ENCODE results near the gene FHIT.
"Not testable (repeated sequence)": the region's sequence is repeated elsewhere in the genome, so short reads cannot be mapped to it uniquely, and the experiment has no call there.

FHIT gene

DNA sequence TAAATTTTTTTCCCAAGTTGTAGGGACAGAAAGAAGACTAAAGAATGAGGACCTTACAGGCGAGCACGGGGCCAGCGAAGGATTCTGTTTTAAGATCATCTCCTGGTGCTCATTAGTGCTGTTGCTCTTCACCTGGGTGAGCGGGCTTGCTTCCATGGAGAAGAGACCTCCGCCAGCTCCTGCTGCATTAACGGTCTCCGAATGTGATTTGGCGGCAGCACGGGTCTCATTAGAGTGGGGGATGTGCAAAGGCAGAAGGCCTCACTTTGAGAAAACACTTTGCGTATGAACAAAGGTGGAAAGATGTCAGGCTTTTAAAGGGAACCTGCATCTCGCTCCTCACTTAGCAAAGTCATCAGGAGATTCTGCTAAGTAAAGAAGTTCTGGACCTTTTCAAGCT lies 1448.0 kb downstream of the FHIT start:
- DNase-seq: no peak

DNA sequence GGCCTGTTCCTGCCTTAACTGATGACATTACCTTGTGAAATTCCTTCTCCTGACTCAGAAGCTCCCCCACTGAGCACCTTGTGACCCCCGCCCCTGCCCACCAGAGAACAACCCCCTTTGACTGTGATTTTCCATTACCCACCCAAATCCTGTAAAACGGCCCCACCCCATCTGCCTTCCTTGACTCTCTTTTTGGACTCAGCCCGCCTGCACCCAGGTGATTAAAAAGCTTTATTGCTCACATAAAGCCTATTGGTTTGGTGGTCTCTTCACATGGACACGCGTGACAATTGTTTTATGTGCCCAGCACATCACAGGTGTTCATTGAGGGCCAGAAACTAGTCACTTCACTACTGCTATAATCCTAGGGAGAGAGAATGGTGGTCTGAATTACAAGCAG lies 1448.8 kb downstream of the FHIT start:
- DNase-seq: not testable (repeated sequence)

DNA sequence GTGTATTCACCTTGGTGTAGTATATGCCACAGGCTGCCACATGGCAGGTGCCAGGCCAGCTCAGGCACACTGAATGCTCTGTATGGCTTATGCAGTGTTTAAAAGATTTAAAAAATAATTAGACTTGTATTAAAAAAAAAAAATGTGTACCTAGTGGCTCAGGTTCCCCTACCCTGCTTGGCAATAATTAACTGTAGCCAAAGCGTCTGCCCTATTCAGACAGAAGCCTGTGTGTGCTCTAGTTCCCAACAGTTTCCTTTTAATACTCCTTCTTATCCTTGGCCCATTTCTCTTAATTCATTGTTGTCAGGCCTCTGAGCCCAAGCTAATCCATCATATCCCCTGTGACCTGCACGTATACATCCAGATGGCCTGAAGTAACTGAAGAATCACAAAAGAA lies 1449.2 kb downstream of the FHIT start:
- no peak for DNase-seq

DNA sequence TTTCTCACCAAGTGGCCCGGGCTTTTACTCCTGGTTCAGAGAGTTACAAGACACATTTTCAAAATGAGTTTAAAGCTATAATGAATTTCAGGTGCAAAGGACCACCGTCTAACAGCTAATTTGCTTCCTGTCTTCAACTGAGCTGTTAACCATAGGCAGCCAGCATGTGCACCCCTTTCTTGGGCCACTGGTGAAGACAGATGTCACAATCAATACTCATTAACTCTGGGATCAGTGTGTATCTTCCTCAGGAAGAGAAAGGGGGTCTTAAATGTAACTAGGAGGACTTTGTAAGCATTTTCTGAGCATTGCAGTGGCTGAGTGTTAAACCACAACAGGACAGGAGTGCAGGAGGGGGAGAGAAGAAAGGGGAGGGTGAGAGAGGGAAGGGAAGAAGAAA lies 1450.8 kb downstream of the FHIT start:
- DNase-seq: no peak

DNA sequence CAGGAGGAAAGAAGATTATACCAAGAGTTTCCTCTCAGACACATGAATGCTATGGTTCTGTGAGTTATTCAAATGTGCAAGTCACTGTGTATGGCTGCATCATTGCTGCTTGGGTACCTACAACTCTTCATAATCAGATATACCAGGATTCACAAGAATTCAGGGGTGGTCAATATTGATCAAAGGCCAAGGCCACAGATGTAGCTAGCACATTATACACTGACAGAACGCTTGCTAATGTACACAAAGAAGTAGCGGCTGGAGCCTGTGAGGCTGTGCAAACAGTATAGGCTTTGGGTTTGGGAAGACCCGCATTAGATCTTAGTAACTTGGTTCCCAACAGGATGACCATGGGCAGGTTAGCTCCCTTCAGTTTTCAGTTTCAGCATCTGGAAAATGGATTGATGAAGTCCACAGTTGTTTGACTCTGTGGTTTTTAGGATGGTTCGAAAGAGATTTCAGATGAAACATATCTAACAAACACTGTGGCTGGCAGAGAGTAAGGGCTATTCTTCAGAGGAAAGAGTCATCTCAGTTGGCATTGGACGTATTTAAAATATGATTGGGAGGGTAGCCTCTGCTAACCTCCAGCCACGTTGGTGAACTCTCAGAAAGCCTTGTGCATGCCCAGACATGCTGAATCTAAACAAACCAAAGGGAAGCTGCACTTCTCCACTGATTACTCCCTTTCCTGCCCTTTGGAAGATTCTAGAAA lies 1452.7 kb downstream of the FHIT start:
- DNase-seq: no peak

DNA sequence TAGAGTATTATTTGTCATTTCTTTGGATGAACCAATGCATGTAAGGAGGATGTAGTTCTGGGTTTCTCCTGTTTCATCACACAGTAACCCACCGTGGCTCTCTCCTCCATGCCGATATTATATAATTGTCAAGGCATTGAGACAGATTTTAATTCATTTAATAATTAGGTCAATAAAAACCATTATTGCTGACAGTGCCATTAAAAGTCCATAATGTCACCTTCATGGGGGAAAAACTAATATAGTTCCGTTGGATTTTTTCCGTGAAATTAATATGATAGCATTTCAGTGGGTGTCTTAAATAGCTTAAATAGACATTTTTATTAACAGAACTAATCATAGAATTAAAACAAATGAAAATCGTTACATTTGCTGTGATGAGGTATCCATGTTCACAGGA lies 1453.7 kb downstream of the FHIT start:
- DNase-seq: no peak

DNA sequence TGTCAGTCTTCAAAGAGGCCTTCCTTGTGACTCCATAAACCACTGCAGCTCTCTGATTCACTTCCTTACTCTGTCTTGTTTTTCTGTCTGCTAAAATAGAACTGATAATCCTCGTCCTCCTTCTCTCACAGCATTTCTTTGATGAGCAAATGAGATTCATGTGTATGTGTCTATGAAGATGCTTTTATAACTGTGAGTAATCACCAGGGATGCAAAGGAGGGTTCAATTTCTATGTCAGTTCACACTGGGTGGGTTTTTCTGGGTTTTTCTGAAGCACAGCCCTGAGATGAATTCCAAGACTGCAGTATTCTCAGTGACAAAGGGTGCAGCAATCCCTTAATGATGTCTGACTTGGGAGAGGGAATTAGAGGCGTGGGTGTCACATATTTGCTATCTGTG lies 1454.8 kb downstream of the FHIT start:
- DNase-seq: no peak

DNA sequence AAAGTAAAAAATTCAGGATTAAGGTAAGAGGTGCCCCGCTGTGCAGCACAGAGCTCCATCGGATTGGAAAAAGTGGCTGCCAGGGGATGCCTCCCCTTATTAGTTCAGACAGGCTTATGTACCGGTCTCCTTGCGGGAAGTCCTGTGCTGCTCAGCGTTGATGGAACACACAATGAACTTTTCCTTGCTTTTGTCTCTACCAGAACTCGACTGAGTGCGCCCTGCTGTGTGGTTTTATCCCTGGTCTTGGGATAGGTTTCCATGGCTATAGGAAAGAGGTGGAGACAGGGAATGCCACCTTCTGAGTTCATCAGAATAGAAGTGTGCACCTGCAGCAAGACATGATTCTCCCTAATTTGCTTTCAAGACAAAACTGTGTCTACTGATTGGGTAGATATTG lies 1455.5 kb downstream of the FHIT start:
- no peak for DNase-seq

DNA sequence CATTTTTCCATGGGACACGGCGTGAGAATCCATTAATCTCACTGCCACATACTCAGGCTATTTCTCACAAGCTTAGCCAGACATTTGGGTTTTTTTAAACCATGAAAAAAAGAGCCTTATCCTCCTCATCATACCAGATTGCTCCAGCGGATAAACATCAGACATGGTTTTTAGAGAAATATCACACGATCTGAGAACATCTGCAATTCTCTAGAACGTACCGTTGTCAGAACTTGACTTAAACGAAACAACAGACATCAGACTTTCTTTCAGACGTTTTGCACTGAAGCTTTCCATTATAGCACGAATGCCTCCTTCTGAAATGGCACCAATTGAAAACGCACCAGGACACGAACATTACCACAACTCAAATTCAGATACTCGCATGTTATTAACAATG lies 1457.3 kb downstream of the FHIT start:
- DNase-seq: no peak

DNA sequence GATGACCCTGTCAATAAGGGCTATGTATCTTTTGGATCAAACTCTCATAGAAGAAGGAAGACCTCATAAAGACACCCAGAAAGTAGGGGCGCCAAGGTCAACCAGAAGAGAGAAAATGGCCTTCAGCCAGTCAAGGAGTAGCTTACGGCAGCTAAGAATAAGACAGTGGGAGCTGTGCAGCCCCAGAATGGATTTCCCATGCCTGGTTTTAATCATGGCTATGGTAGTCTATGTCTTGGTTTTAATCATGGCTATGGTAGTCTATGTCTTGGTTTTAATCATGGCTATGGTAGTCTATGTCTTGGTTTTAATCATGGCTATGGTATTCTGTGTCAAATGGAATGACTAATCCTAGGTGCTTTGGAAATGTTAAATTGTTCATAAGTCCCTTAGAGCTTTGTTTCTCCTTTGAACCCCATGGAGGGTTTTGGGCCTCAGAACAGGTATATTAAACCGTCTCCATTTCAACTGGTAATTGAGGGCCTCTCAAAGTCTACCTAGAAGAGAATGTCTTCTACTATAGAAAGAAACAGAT lies 1459.4 kb downstream of the FHIT start:
- DNase-seq: peak; percentile 18

DNA sequence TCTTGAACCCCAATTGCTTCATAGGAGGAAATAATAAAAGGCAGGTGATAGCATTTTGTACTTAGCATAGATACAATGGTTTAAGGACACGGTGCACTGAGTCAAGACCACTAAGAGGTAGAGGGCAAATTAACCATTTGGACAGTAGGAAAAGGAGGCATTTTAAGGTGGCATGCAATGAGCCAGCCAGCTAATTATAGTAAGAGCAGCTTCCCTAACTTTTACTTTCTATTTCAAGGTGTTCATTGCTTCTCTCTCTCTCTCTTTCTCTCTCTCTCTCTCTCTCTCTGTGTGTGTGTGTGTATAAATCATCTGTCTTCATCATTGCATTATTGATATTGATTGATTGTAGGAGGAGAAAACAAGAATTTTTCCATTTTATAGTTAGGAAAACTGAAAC lies 1461.0 kb downstream of the FHIT start:
- DNase-seq: no peak

DNA sequence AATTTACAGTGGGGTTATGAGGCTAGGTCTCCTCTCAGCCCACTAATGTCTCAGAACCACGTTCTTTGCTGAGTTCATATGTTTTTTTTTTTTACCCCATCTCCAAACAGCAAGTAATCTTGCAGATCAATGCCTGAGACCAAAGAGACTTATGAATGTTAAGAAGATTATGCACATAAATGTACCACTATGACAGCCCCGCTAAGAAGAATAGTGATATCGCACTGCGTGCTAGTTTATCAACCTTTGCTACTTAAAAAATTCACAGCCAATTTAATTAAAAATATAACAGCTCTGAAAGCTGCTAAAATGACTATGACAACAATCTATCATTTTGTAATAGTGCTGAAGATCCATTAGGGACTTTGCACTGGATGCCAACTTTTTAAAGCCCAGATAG lies 1462.5 kb downstream of the FHIT start:
- no peak for DNase-seq

DNA sequence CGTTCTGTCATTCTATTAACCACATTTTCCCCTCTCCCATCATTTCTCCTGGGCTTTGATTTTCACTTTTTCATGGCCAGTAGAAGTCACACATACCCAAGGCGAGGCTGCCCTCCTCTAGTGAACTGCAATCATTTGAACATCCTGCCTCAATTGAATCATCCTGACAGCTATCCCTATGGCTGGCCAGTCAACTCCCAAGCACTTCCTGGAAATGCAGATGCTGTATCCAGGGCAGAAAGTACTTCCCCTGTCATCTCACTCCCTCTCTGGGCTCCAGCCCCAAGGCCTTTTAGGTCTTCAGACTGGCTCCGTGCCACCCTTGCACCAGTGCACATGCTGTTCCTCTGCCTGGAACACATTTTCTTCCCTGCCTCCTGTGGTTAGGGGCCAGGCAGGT lies 1463.1 kb downstream of the FHIT start:
- DNase-seq: no peak

DNA sequence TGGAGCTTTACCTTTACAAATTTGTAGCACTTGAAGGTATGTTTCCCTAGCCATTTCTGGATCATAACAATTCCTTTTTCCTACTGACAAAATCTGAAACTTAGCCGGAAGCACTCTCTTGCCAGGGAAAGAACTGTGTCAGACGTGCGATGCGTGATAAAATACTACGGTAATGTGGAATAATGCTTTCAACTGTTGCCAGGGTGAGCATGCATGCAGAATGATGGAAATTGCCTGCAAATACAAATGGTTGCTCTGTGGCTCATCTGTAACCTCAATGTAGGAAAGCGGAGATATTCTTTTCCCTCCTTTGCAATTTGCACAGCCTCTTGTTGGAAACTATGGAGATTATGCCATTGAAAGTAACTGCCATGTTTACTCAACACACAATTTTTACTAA lies 1464.9 kb downstream of the FHIT start:
- DNase-seq: no peak

DNA sequence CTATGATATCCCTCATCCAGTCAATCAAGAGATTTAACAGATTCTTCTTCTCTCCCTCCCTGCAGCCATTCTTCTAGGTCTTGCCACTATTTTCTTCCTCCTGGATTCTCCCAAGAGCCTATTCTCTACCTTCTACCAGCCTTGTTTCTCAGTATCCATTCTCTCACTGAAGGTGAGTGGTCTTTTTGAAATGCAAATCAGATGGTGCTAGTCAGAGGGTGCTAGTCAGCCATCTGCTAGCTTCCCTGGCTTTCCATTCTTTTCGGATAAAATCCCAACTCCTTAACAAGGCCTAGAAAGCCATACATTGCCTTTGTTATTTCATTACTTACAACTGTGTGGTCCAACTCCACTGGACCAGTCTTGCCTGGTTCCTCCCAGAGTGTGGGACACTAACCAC lies 1467.1 kb downstream of the FHIT start:
- DNase-seq: no peak

DNA sequence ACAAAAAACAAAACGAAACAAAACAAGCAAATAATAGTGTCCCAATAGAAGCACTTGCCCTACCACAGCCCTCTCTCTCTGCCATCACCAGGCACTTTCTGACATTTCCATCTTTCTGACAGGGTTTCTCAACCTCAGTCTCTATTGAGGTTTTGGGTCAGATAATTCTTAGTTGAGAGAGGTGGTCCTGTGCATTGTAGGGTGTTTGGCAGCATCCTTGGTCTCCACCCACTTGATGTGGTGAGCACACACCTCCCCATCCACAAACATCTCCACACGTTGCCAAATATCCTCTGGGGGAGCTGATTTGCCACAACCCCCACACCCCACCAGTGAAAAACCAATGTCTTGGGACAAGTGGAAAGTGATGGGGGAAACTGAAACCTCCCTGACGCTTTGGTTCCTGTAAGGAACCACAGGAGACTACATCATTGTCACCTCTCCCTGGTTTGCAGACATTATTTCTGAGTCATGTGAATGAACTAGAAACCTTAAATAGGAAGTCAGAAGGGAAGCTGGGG lies 1467.7 kb downstream of the FHIT start:
- DNase-seq: peak; percentile 66

DNA sequence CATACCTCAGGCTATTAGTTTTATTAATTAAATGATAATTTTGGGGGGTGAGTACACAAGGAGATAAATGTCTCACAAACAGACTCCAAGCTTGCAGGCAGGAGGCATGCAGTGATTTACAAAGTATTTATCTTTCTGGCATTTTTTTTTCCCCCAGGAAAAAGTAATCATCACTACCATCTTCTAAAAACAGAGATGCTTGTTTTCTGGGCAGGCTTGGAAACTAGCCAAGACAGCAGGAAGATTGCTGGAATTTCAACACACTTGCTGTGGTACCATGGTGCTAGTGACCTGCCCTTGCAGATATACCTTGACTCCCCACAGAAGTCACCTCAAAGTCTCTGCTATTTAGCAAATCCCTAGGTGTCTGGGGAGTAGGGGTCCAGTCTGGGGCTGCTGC lies 1468.6 kb downstream of the FHIT start:
- DNase-seq: no peak

DNA sequence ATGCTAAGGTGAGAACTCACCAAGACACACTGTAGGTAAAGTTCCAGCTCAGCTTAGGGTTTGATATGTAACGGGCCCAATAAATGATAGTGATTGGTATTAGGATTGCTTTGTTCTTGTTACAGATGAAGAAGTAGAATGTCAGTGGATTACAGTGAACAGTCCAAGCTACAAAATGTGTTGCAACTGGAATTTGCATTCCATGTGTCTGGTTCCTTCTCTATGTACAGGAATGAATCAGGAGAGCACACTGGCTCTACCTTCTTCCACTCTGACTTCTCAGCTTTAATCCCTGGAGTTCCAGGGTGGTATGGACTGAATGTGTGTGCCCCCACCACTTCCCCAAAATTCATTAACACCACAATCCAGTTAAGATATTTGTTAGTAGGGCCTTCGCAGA lies 1471.0 kb downstream of the FHIT start:
- no peak for DNase-seq

DNA sequence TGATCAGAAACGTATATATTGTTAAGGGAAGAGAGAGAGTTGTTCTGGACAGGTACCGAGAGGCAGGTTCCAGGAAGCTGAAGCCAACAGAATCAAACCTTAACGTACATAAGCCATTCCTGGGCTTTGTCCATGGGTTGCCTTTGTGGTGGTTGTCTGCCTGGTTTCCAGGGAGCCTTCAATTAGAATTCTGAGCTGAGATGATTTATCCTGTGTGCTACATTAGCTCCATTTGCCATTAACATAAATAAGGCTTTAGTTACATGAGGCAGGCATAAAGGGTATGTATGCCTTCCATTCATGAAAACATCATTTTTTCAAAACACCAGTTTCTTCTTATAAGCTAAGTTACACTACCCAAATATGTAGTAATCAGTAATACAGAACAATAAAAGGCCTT lies 1472.0 kb downstream of the FHIT start:
- no peak for DNase-seq

DNA sequence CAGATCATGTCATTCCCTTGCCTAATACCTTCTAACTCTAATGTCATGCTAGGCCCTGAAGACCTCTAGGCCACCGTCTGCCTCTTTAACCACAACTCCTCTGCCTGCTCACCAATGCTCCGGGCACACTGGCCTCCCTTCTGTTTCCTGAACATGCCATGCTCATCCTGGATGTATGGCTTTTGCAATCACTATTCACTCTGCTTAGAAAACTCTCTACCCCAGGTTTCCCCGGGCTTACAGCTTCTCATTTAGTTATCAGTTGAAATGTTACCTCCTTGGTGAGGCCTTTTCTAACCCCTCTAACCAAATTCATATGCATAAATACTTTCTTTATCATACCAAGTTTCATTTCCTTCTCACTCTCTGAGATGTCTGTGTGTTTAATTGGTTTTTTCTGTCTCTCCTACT lies 1473.6 kb downstream of the FHIT start:
- DNase-seq: no peak

DNA sequence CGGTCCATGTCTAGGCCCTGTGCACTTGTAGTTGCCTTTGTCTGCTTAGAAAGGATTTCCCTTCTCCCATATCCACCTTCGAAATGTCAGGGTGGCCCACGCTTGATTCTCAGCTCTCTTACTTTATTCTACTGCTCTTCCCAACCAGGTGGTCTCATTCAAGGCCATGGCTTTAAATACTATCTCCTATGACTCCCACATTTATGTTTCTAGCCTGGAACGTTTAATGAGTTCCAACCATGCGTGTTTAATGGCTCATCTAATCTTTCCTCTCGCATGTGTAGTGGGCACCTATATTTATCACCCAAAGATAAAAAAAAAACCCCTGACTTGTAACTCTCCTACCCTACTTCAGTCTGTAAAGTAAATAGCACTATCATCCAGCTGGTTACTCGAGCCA lies 1474.2 kb downstream of the FHIT start:
- no peak for DNase-seq

DNA sequence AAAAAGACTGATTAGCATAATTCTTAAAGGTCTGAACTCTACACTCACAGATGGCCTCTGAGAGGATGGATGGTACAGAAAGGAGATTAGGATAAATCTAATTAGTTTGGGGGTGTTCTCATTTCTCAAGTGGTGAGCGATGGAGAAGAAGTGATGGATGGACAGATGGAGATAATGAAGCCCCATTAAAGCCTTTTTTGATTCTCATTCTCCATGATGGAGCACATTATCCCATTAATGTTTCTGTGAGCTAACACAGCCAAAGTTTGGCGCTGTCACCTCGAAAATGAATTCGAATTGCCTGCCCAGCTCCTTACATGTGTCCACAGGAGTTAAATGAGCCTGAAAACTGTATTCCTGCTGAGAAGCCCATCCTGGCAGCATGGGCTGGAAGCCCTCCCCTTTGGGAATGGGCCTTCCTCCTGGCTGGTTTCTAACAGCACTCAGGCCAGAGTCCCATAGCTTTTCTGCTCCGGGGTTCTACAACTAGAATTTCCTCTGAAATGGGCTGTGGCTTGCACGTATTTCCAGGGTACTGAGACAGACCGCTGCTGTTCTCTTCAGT lies 1475.4 kb downstream of the FHIT start:
- DNase-seq: no peak

DNA sequence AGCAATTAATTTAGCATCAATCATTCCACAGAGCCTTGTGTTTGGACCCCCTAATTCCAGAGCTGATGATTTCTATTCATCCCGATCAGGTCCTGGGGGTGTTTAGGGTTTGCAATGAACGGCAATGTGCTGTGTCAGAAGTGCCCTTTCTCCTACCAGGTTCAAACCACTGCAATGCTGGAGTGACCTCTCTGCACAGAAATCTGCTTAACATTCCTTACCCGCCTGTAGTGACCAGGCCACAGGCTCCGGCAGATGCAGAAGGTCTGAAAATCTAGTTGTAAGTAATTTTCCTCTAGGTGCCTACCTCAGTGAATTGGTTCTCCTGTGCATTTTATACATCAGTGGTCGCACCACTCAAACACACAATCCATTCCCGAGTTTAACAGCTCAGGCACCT lies 1476.1 kb downstream of the FHIT start:
- no peak for DNase-seq

DNA sequence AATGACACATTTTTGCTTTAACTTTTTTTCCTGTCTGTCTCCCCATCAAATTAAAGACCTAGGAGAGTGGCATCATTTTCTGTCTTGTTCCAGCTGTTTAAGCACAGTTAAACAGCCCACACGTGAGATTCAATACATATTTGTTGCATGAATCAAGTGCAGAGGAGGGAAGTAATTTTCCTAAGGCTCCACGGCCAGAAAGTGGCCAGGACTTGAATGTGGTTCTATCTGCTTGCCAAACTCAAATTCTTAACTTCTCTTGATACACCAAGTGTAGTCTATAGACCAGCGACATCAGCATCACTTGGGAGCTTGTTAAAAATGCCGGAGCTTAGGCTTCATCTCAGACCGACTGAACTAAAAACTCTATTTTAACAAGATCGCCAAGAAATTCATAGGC lies 1476.6 kb downstream of the FHIT start:
- no peak for DNase-seq

DNA sequence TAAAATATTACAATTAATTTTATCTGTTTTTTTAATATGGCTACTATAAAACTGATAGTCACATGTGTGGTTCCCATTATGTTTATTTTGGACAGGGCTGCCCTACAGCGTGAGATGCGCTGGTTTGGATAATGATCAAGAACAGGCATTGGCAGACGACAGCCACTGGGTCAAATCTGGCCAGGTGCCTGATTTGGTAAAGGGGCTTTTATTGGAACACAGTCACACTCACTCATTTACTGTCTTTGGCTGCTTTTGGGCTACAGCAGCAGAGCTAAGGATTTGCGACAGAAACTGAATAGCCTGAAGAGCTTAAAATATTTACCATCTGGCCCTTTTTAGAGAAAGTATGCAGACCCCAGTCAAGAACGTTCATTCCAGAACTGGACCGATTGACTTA lies 1477.3 kb downstream of the FHIT start:
- DNase-seq: no peak
